Superior temporal gyrus (tissue), 1 donor: ENCODE results near the gene TSPY4.
"Not testable (repeated sequence)": the region's sequence is repeated elsewhere in the genome, so short reads cannot be mapped to it uniquely, and the experiment has no call there.

Experiments
- DNase-seq: peaks from one replicate; pipeline ENCODE4 v3.0.0-alpha.2; 2016; ENCODE audit errors: extremely low spot score

Gene TSPY4, protein sequence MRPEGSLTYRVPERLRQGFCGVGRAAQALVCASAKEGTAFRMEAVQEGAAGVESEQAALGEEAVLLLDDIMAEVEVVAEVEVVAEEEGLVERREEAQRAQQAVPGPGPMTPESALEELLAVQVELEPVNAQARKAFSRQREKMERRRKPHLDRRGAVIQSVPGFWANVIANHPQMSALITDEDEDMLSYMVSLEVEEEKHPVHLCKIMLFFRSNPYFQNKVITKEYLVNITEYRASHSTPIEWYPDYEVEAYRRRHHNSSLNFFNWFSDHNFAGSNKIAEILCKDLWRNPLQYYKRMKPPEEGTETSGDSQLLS

GRCh38 chrY:9337164-9337563, at the start of gene TSPY4:
TSPY4 (plus strand) TSS chrY:9337464; CDS start chrY:9337510, 46 bp downstream.
- not testable (repeated sequence) for DNase-seq

- no peak for DNase-seq
Observed at GRCh38 chrY:9320996-9321395, 16.3 kb upstream of the TSPY4 start.

DNA sequence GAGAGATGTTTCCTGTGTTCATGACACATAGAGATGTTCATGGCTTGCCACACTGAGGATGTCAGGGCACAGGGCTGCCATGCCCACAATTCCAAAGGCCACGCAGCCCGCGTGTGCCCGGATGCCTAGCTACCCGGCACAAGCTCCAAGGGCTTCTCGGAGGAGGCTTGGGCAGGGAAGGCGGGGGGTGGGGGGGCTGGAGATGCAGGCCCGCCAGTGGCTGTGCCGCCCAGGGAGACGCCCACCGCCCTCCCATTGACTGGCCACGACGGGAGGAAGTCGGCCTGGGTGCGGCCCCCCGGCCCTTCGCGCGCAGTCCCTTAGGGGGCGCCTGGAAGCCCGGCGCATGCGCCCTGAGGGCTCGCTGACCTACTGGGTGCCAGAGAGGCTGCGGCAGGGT, 20.2 kb downstream of the TSPY4 start, which contains the start of gene TSPY8:
Gene TSPY8 (plus strand): TSS at position 301 of the 400 bp plus-strand sequence. CDS start 46 bp downstream, at position 347.
- not testable (repeated sequence) for DNase-seq
